SU-DHL-6 (cell line): ENCODE results near the gene TMEM115.

Experiments
- H2AFZ ChIP-seq: fragments of 200-600 bp; sonication (generic); 2 replicates; pipeline ENCODE4 v1.6.1; 2014; ENCODE audit warnings: low read depth, mild to moderate bottlenecking, moderate library complexity, mixed read lengths, antibody characterized with exemption, low read length; ENCODE audit not compliant: severe bottlenecking
- H3F3A ChIP-seq: fragments of 200-600 bp; shearing (Covaris generic); 2 replicates; pipeline ENCODE4 v1.6.0; 2016; ENCODE audit warnings: antibody characterized with exemption, mild to moderate bottlenecking; ENCODE audit not compliant: insufficient read depth
- H3K27ac ChIP-seq: fragments of 200-600 bp; sonication (generic); 2 replicates; pipeline ENCODE4 v1.5.1; 2016; ENCODE audit warnings: low read depth, mild to moderate bottlenecking, low read length, moderate library complexity, mixed read lengths
- H3K27me3 ChIP-seq: fragments of 200-600 bp; sonication (generic), shearing (Covaris generic); 2 replicates; pipeline ENCODE4 v1.6.0; 2014; ENCODE audit warnings: mild to moderate bottlenecking, low read length
- H3K36me3 ChIP-seq: fragments of 200-600 bp; sonication (generic); 2 replicates; pipeline ENCODE4 v1.6.1; 2014; ENCODE audit warnings: mild to moderate bottlenecking, low read length, mixed read lengths
- H3K4me2 ChIP-seq: fragments of 300-600, 200-600 bp; shearing (Covaris generic), sonication (generic); 2 replicates; pipeline ENCODE4 v1.6.0; 2014; ENCODE audit warnings: low read length, low read depth, mild to moderate bottlenecking; ENCODE audit not compliant: poor library complexity, severe bottlenecking
- H3K4me3 ChIP-seq: fragments of 200-600 bp; sonication (generic); 2 replicates; pipeline ENCODE4 v1.5.1; 2014; ENCODE audit warnings: antibody characterized with exemption, low read length, mild to moderate bottlenecking, mixed read lengths; ENCODE audit not compliant: insufficient read depth, poor library complexity, severe bottlenecking
- H3K79me2 ChIP-seq: fragments of 200-600 bp; sonication (generic); 2 replicates; pipeline ENCODE4 v1.6.1; 2014; ENCODE audit warnings: mild to moderate bottlenecking, low read length, moderate library complexity; ENCODE audit not compliant: insufficient read depth
- H3K9ac ChIP-seq: fragments of 200-600 bp; sonication (generic); 2 replicates; pipeline ENCODE4 v1.7.0; 2014; ENCODE audit warnings: mild to moderate bottlenecking, low read length
- H3K9me2 ChIP-seq: fragments of 200-600 bp; sonication (generic); replicated peaks from 2 replicates; pipeline ENCODE4 v1.6.1; 2014; ENCODE audit warnings: low read length; ENCODE audit not compliant: insufficient read depth
- H3K9me3 ChIP-seq: fragments of 200-600 bp; sonication (generic); 2 replicates; pipeline ENCODE4 v1.6.1; 2014; ENCODE audit warnings: low read length, mixed read lengths; ENCODE audit not compliant: insufficient read depth
- H4K20me1 ChIP-seq: fragments of 200-600 bp; sonication (generic); 2 replicates; pipeline ENCODE4 v1.6.1; 2014; ENCODE audit warnings: low read depth, mild to moderate bottlenecking, antibody characterized with exemption, low read length, moderate library complexity, mixed read lengths
- CTCF ChIP-seq: fragments of 200-600 bp; sonication (generic); IDR thresholded peaks from one replicate; pipeline ENCODE4 v1.5.1; 2017; ENCODE audit warnings: antibody characterized with exemption, mild to moderate bottlenecking, low read length, moderate library complexity; ENCODE audit not compliant: insufficient read depth, poor library complexity, severe bottlenecking
- EZH2phosphoT487 ChIP-seq: fragments of 200-600 bp; sonication (generic), shearing (Covaris generic); conservative IDR thresholded peaks from 2 replicates; pipeline ENCODE4 v1.6.1; 2018; ENCODE audit warnings: mild to moderate bottlenecking, antibody characterized with exemption, low read length, moderate library complexity, mixed read lengths

The TMEM115 gene

GRCh38 chr3:50356553-50356952 lies 2.8 kb downstream of the TMEM115 start:
- Histone ChIP-seq H3K9me3 (no peaks in the 10 kb centered on the region), H3F3A (no peaks in the 10 kb centered on the region; the same call in 1 of the 2 replicates), H4K20me1 (no peaks in the 10 kb centered on the region), H3K9ac (peak overlapping the region; percentile 79; the same call in 1 of the 2 replicates), H3K79me2 (peaks cover 30% of the 10 kb centered on the region), H3K4me2 (peak overlapping the region; percentile 74), H3K27ac (no peak overlapping the region), H3K27me3 (no peaks in the 10 kb centered on the region), H3K9me2 (no peaks in the 10 kb centered on the region), H3K4me3 (no peak overlapping the region), H3K36me3 (no peaks in the 10 kb centered on the region), H2AFZ (no peak overlapping the region)
- no peak for TF ChIP-seq EZH2phosphoT487
- TF ChIP-seq CTCF, result no peak

GRCh38 chr3:50355829-50356552 lies 3.3 kb downstream of the TMEM115 start:
- Histone ChIP-seq H3F3A (no peaks in the 10 kb centered on the region; the same call in 1 of the 2 replicates), H3K4me2 (peak overlapping the region; percentile 74), H3K36me3 (no peaks in the 10 kb centered on the region), H3K27me3 (no peaks in the 10 kb centered on the region), H3K27ac (no peak overlapping the region), H3K9me3 (no peaks in the 10 kb centered on the region), H3K9me2 (no peaks in the 10 kb centered on the region), H3K4me3 (no peak overlapping the region), H3K9ac (peak overlapping the region; percentile 79; the same call in 1 of the 2 replicates), H3K79me2 (peaks cover 35% of the 10 kb centered on the region), H4K20me1 (no peaks in the 10 kb centered on the region), H2AFZ (no peak overlapping the region)
- TF ChIP-seq CTCF, result no peak
- TF ChIP-seq EZH2phosphoT487, result no peak

DNA sequence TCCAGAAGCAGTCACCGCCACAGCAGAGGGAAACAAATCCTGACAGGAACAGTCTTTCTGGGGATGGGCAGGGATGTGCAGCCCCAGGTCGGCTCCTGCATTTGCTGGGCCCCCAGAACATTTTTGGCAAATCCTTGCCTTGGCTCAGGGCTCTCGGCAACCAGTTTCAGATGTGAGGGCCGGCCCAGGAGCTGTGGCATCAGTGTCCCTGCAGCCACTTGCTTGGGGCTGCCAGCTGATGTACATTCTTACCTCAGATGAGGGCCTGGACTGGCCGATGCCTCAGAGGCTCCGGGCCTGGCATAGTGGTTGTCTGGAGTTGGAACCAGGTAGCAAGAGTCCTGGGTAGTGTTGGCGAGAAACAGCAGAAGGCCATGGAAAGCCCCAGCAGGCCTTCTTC lies 4.5 kb downstream of the TMEM115 start:
- no peaks in the 10 kb centered on the region; the same call in 1 of the 2 replicates for H3F3A ChIP-seq
- no peaks in the 10 kb centered on the region for H3K27me3 ChIP-seq
- H3K9me3 ChIP-seq, result no peaks in the 10 kb centered on the region
- no peak overlapping the region for H3K4me2 ChIP-seq
- H3K4me3 ChIP-seq, result no peak overlapping the region
- no peak for TF ChIP-seq CTCF
- TF ChIP-seq EZH2phosphoT487, result no peak
- peaks cover 40% of the 10 kb centered on the region for H3K79me2 ChIP-seq
- H3K27ac ChIP-seq, result no peak overlapping the region
- no peaks in the 10 kb centered on the region for H3K36me3 ChIP-seq
- H4K20me1 ChIP-seq, result no peaks in the 10 kb centered on the region
- H2AFZ ChIP-seq, result no peak overlapping the region
- H3K9me2 ChIP-seq, result no peaks in the 10 kb centered on the region
- no peak overlapping the region for H3K9ac ChIP-seq
